ENCODE data around the gene CCL7.
A peak's percentile ranks its signal among the peaks of the same experiment; 100 is the strongest.

Gene CCL7

DNA sequence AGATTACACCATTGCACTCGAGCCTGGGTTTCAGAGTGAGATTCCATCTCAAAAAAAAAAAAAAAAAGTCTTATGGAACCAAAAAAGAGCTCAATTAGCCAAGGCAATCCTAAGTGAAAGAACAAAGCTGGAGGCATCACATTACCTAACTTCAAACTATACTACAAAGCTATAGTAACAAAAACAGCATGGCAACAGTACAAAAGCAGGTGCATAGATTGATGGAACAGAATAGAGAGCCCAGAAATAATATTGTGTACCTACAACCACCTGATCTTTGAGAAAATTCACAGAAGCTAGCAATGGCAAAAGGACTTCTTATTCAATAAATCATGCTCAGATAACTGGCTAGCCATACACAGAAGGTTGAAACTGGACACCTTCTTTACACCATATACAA is 39.7 kb upstream of the CCL7 start:
- no peak overlapping the region for H3K9ac ChIP-seq (ENCODE audit: low read length in 5 of 5)
- H3K36me3 ChIP-seq (ENCODE audit: control insufficient read depth in 5 of 5, insufficient read depth in 5 of 5, low read length in 5 of 5): peaks cover 0 to 2% (median 0%) of the 10 kb centered on the region in 5 donors
- peaks cover 11 to 22% (median 20%) of the 10 kb centered on the region in 5 donors for H3K4me1 ChIP-seq (ENCODE audit: control insufficient read depth in 5 of 5, insufficient read depth in 5 of 5, low read length in 5 of 5)
- H3K27me3 ChIP-seq (ENCODE audit: control insufficient read depth in 5 of 5, insufficient read depth in 4 of 5, low read length in 5 of 5): peaks cover 0 to 5% (median 0%) of the 10 kb centered on the region in 5 donors
- peaks cover 0 to 12% (median 6%) of the 10 kb centered on the region in 5 donors for H3K9me3 ChIP-seq (ENCODE audit: control insufficient read depth in 5 of 5, low read length in 5 of 5)
- H3K27ac ChIP-seq (ENCODE audit: low read depth, low read length): no peak overlapping the region
- no peak overlapping the region for H3K4me3 ChIP-seq (ENCODE audit: low read depth in 1 of 5, low read length in 5 of 5)

DNA sequence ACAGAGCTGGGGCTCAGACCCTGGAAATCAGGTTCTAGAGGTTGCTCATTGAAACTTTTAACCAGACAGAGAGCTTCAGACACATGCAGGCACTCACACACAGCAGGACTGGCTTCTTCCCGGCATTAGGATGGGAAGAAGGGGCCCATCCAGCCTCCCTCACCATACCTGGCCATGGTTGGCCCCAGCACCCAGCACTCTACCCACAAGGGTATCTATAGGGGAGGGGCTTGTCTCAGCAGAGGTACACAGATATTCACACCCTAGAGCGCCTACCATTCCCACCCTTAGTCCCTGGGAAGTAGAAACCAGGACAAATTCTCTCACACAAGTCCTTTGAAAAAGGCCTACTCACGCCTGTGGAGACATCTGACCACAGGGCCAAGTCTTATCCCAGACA is 35.4 kb upstream of the CCL7 start:
- Histone ChIP-seq H3K27me3 (ENCODE audit: control insufficient read depth in 5 of 5, insufficient read depth in 4 of 5, low read length in 5 of 5) (peaks cover 0 to 9% (median 0%) of the 10 kb centered on the region in 5 donors), H3K9me3 (ENCODE audit: control insufficient read depth in 5 of 5, low read length in 5 of 5) (peaks cover 0 to 4% (median 2%) of the 10 kb centered on the region in 5 donors), H3K27ac (ENCODE audit: low read depth, low read length) (peak overlapping the region; percentile 96), H3K4me1 (ENCODE audit: control insufficient read depth in 5 of 5, insufficient read depth in 5 of 5, low read length in 5 of 5) (peaks cover 24 to 62% (median 48%) of the 10 kb centered on the region in 5 donors), H3K4me3 (ENCODE audit: low read depth in 1 of 5, low read length in 5 of 5) (no peak overlapping the region), H3K9ac (ENCODE audit: low read length in 5 of 5) (peak overlapping the region; percentile 4 to 100 (median 21)), H3K36me3 (ENCODE audit: control insufficient read depth in 5 of 5, insufficient read depth in 5 of 5, low read length in 5 of 5) (peaks cover 0 to 5% (median 0%) of the 10 kb centered on the region in 5 donors)

DNA sequence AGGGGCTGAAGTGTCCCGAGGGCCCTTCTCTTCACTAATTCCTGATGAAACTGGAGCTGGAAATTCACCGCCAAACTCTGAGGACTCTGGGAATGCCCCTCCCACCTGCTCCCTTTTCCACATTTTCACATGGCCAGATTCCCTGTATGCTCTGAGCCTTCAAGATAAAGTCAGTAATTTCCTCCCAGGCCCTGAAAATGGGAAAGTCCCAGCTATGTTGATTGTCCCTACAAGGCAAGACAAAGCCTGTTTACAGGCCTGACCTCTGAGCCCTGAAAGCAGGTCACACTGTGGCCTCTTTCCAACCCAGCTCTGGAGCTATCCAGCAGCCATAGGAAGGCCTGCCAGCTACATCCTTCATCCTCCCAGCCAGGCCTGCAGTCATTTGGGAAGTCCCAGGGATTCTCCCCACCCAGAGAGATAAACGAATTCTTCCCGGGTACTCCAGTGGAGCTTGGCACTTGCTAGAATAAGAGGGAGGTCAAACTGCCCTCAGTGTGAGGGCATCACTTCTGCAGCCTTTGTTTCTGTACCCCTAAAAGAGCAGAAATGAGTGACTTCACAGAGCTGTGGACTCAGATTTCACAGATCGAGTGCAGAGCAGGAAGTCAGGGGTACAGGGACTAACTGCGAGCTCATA is 34.5 kb upstream of the CCL7 start:
- Histone ChIP-seq H3K9ac (ENCODE audit: low read length in 5 of 5) (peak overlapping the region in 4 of 5 donors; percentile 6 to 100 (median 56)), H3K27ac (ENCODE audit: low read depth, low read length) (peak overlapping the region; percentile 96)

DNA sequence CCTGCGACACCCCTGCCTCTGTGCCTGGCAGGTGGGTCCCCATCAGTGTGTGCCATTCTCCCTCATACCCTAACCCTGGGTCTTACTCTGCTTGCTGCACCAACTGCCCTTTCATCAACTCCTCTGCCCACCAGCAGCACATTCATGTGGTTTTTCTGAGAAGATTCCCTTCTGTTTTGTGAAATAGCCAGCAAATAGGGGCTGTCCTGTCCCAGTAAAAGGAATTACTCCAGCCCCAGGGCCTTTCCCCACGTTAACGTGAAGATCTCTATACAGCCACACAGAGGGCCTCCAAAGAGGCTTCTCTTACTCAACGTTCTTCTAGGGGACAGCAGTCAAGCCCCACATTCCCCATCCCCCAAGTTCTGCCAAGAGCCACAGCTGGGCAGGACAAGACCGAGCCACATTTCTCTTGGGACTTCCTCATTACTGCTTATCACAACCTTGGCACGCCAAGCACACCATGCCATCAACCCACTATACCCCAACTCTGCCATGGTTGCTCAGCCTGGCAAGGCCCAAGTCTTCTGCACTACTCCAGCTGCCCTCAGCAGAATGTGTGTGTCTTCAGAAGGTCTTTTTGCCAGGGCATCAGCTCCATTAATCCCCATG is 33.6 kb upstream of the CCL7 start:
- H3K9ac ChIP-seq (ENCODE audit: low read length in 5 of 5): peak overlapping the region in 2 of 5 donors; percentile 38 to 61
- peaks cover 29 to 78% (median 61%) of the 10 kb centered on the region in 5 donors for H3K4me1 ChIP-seq (ENCODE audit: control insufficient read depth in 5 of 5, insufficient read depth in 5 of 5, low read length in 5 of 5)
- peaks cover 0 to 5% (median 0%) of the 10 kb centered on the region in 5 donors for H3K36me3 ChIP-seq (ENCODE audit: control insufficient read depth in 5 of 5, insufficient read depth in 5 of 5, low read length in 5 of 5)
- H3K9me3 ChIP-seq (ENCODE audit: control insufficient read depth in 5 of 5, low read length in 5 of 5): peaks cover 0 to 3% (median 0%) of the 10 kb centered on the region in 5 donors
- peaks cover 0 to 9% (median 0%) of the 10 kb centered on the region in 5 donors for H3K27me3 ChIP-seq (ENCODE audit: control insufficient read depth in 5 of 5, insufficient read depth in 4 of 5, low read length in 5 of 5)
- no peak overlapping the region for H3K4me3 ChIP-seq (ENCODE audit: low read depth in 1 of 5, low read length in 5 of 5)
- H3K27ac ChIP-seq (ENCODE audit: low read depth, low read length): peak overlapping the region; percentile 96

More for the DNA sequence above, 34.5 kb upstream of the CCL7 start:
- peaks cover 0 to 9% (median 0%) of the 10 kb centered on the region in 5 donors for H3K27me3 ChIP-seq (ENCODE audit: control insufficient read depth in 5 of 5, insufficient read depth in 4 of 5, low read length in 5 of 5)
- peaks cover 0 to 3% (median 0%) of the 10 kb centered on the region in 5 donors for H3K9me3 ChIP-seq (ENCODE audit: control insufficient read depth in 5 of 5, low read length in 5 of 5)
- peak overlapping the region in 1 of 5 donors; percentile 54 for H3K4me3 ChIP-seq (ENCODE audit: low read depth in 1 of 5, low read length in 5 of 5)
- peaks cover 27 to 70% (median 55%) of the 10 kb centered on the region in 5 donors for H3K4me1 ChIP-seq (ENCODE audit: control insufficient read depth in 5 of 5, insufficient read depth in 5 of 5, low read length in 5 of 5)
- peaks cover 0 to 5% (median 0%) of the 10 kb centered on the region in 5 donors for H3K36me3 ChIP-seq (ENCODE audit: control insufficient read depth in 5 of 5, insufficient read depth in 5 of 5, low read length in 5 of 5)

DNA sequence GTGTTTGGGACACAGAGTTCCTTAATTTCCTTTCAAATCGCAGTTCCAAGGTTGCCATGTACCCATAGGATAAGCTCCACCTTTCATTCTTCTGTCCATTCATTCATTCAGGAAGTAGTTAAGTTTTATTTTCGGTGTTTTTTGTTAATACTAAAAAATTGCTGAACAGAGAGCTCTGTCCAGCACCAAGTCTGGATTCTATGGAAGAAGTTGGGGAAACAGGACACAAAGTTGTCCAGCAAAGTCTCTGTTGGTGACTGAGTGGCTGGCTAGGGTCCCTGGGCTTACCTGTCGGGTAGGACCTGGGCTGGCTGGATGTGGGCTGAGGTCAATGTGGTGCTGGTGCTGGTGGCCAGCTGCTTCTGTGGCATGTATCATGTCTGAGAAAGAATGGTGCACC is 32.6 kb upstream of the CCL7 start:
- H3K27ac ChIP-seq (ENCODE audit: low read depth, low read length): no peak overlapping the region
- peaks cover 0 to 3% (median 0%) of the 10 kb centered on the region in 5 donors for H3K9me3 ChIP-seq (ENCODE audit: control insufficient read depth in 5 of 5, low read length in 5 of 5)

DNA sequence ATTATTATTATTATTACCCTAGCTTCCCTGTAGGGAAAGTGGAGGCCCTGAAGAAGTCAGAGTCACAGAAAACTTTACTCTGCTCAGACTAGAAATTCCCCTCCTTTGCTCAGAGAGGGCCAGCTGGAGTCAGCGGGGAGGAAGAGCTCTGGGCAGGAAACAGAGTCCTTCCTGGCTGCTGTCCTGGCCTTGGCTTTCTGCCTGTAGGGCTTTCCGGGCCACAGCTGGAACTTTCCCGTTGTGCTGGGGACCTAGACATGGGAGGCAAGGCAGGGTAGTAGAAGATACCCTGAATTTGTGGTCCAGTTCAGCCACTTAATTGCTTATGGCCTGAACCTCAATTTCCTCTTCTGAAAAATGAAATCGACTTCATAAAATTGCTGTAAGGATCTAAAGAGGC is 29.0 kb upstream of the CCL7 start:
- Histone ChIP-seq H3K27me3 (ENCODE audit: control insufficient read depth in 5 of 5, insufficient read depth in 4 of 5, low read length in 5 of 5) (no peaks in the 10 kb centered on the region), H3K9me3 (ENCODE audit: control insufficient read depth in 5 of 5, low read length in 5 of 5) (no peaks in the 10 kb centered on the region), H3K27ac (ENCODE audit: low read depth, low read length) (no peak overlapping the region), H3K4me3 (ENCODE audit: low read depth in 1 of 5, low read length in 5 of 5) (no peak overlapping the region), H3K36me3 (ENCODE audit: control insufficient read depth in 5 of 5, insufficient read depth in 5 of 5, low read length in 5 of 5) (no peaks in the 10 kb centered on the region), H3K4me1 (ENCODE audit: control insufficient read depth in 5 of 5, insufficient read depth in 5 of 5, low read length in 5 of 5) (peaks cover 20 to 85% (median 54%) of the 10 kb centered on the region in 5 donors), H3K9ac (ENCODE audit: low read length in 5 of 5) (no peak overlapping the region)

More for the DNA sequence above, 32.6 kb upstream of the CCL7 start:
- Histone ChIP-seq H3K27me3 (ENCODE audit: control insufficient read depth in 5 of 5, insufficient read depth in 4 of 5, low read length in 5 of 5) (peaks cover 0 to 9% (median 0%) of the 10 kb centered on the region in 5 donors), H3K36me3 (ENCODE audit: control insufficient read depth in 5 of 5, insufficient read depth in 5 of 5, low read length in 5 of 5) (peaks cover 0 to 5% (median 0%) of the 10 kb centered on the region in 5 donors), H3K9ac (ENCODE audit: low read length in 5 of 5) (no peak overlapping the region), H3K4me3 (ENCODE audit: low read depth in 1 of 5, low read length in 5 of 5) (no peak overlapping the region), H3K4me1 (ENCODE audit: control insufficient read depth in 5 of 5, insufficient read depth in 5 of 5, low read length in 5 of 5) (peaks cover 37 to 88% (median 72%) of the 10 kb centered on the region in 5 donors)

DNA sequence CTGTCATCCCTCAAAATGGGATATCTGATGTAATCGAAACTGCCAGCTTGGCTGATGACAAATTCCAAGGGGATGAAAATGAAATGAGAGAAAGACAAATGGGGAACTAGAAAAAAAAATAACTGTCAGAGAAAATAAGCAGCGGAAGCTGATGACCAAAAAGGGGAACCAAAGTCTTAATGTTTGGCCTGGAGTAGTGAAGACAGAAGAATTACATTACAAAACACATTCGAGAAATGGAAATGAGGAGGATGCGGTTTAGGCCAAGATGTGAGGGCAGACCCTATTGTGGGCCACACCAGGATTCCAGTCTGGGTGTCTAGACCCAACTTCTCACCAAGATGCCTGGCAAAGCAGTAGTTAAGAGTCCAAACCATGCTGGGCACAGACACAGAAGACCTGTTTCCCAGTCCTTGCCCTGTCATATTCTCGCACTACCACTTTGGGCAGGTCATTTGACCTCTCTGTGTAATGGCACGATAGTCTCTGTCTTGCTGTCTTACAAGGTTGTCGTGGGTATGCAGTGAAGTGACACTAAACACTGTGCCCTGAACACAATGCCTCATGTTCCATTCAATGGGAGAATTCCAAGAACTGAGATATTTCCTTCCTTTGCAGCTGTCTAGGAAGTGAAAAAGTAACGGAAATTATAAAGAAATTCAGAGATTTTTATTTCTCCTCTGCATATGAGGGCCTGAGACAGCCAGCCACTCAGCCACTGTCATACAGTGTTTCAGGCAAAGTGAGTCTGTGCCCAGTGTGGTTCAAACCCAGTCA is 27.2 kb upstream of the CCL7 start:
- H3K4me1 ChIP-seq (ENCODE audit: control insufficient read depth in 5 of 5, insufficient read depth in 5 of 5, low read length in 5 of 5): peaks cover 20 to 84% (median 52%) of the 10 kb centered on the region in 5 donors
- H3K27ac ChIP-seq (ENCODE audit: low read depth, low read length): peak overlapping the region; percentile 58
- no peaks in the 10 kb centered on the region for H3K36me3 ChIP-seq (ENCODE audit: control insufficient read depth in 5 of 5, insufficient read depth in 5 of 5, low read length in 5 of 5)

DNA sequence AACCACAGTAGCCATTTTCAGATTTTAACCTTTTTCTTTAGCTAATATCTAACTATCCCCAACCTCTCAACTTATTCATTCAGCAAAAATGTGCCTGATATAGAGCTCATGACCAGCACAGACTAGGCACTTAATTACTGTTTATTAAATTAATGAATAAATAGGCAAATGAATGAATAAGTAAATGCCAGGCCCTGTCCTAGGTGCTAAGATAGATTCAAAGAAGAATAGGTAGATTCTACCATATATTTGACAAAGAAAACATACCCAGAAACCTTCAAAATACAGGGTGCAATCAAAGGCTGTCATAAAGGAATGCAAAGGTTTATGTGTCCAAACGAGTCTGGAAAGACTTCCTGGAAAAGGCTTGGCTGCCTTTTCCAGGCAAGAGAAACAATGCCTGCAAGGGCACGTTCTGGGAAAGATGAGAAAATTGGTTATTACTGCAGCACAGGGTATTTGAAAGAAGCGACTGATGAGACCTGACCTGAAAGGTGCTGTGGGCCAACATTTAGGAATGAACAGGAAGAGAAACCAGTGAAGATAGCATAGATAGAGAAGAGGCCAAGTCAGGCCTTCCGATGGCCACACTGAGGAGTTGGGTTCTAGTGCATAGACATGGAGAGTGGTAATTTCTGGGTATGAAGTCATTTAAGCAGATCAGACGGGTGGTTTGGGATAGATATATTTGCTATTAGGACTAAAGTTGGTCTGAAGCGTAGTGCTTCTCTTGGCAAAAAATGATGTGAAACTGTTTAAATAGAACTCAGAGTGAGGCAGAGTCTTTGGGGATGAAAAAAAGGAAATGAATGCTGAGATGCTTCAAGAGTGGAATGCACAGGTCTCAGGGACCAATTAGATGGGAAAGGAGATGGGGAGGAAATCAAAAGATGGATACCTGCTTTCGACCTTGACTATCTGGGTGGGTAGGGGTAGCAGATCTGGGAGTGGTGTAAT is 26.4 kb upstream of the CCL7 start:
- Histone ChIP-seq H3K27ac (ENCODE audit: low read depth, low read length) (no peak overlapping the region), H3K4me3 (ENCODE audit: low read depth in 1 of 5, low read length in 5 of 5) (no peak overlapping the region), H3K9ac (ENCODE audit: low read length in 5 of 5) (no peak overlapping the region), H3K9me3 (ENCODE audit: control insufficient read depth in 5 of 5, low read length in 5 of 5) (no peaks in the 10 kb centered on the region), H3K36me3 (ENCODE audit: control insufficient read depth in 5 of 5, insufficient read depth in 5 of 5, low read length in 5 of 5) (no peaks in the 10 kb centered on the region), H3K4me1 (ENCODE audit: control insufficient read depth in 5 of 5, insufficient read depth in 5 of 5, low read length in 5 of 5) (peaks cover 20 to 84% (median 53%) of the 10 kb centered on the region in 5 donors), H3K27me3 (ENCODE audit: control insufficient read depth in 5 of 5, insufficient read depth in 4 of 5, low read length in 5 of 5) (no peaks in the 10 kb centered on the region)

More for the DNA sequence above, 27.2 kb upstream of the CCL7 start:
- Histone ChIP-seq H3K4me3 (ENCODE audit: low read depth in 1 of 5, low read length in 5 of 5) (no peak overlapping the region), H3K27me3 (ENCODE audit: control insufficient read depth in 5 of 5, insufficient read depth in 4 of 5, low read length in 5 of 5) (no peaks in the 10 kb centered on the region), H3K9me3 (ENCODE audit: control insufficient read depth in 5 of 5, low read length in 5 of 5) (no peaks in the 10 kb centered on the region), H3K9ac (ENCODE audit: low read length in 5 of 5) (no peak overlapping the region)

DNA sequence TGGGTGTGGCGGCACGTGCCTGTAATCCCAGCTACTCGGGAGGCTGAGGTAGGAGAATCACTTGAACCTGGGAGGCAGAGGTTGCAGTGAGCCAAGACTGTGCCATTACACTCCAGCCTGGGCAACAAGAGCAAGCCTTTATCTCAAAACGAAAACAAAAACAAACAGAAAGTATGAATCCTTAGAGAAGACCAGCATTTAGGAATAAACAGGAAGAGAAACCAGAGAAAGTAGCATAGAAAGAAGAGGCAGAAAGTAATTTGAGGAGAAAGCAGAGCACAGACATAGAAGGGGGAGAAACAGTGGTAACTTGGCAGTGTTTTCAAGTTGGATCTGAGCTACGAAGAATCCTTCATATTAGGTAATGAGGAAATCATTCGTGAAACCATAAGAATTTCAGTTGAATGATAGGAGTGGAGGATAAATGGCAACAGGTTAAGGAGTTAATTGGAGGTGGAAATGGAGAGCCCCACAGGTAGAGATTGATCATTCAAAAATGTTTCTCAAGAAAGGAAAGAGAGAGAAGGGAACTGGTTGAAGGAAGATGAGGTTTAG is 24.6 kb upstream of the CCL7 start:
- H3K4me3 ChIP-seq (ENCODE audit: low read depth in 1 of 5, low read length in 5 of 5): no peak overlapping the region
- H3K27ac ChIP-seq (ENCODE audit: low read depth, low read length): no peak overlapping the region
- H3K4me1 ChIP-seq (ENCODE audit: control insufficient read depth in 5 of 5, insufficient read depth in 5 of 5, low read length in 5 of 5): peaks cover 18 to 86% (median 57%) of the 10 kb centered on the region in 5 donors

More for the DNA sequence above, 24.6 kb upstream of the CCL7 start:
- Histone ChIP-seq H3K27me3 (ENCODE audit: control insufficient read depth in 5 of 5, insufficient read depth in 4 of 5, low read length in 5 of 5) (no peaks in the 10 kb centered on the region), H3K36me3 (ENCODE audit: control insufficient read depth in 5 of 5, insufficient read depth in 5 of 5, low read length in 5 of 5) (no peaks in the 10 kb centered on the region), H3K9ac (ENCODE audit: low read length in 5 of 5) (no peak overlapping the region), H3K9me3 (ENCODE audit: control insufficient read depth in 5 of 5, low read length in 5 of 5) (no peaks in the 10 kb centered on the region)

Measured in subcutaneous abdominal adipose tissue (tissue), 5 donors.